Loucy (cell line): Measurements from ENCODE around the gene MGAT5B.

ENCODE experiments used
- EZH2phosphoT487 ChIP-seq: fragments of 200-600 bp; IDR thresholded peaks from 2 replicates; pipeline ENCODE4 v1.6.1; 2018; ENCODE audit warnings: antibody characterized with exemption, mild to moderate bottlenecking, moderate library complexity, borderline replicate concordance
- TF ChIP-seq, protein P1 (sequence below): fragments of 200-600 bp; sonication (generic); conservative IDR thresholded peaks from 2 replicates; pipeline ENCODE4 v1.5.1; 2014; ENCODE audit warnings: mild to moderate bottlenecking, antibody characterized with exemption, low read length

DNA sequence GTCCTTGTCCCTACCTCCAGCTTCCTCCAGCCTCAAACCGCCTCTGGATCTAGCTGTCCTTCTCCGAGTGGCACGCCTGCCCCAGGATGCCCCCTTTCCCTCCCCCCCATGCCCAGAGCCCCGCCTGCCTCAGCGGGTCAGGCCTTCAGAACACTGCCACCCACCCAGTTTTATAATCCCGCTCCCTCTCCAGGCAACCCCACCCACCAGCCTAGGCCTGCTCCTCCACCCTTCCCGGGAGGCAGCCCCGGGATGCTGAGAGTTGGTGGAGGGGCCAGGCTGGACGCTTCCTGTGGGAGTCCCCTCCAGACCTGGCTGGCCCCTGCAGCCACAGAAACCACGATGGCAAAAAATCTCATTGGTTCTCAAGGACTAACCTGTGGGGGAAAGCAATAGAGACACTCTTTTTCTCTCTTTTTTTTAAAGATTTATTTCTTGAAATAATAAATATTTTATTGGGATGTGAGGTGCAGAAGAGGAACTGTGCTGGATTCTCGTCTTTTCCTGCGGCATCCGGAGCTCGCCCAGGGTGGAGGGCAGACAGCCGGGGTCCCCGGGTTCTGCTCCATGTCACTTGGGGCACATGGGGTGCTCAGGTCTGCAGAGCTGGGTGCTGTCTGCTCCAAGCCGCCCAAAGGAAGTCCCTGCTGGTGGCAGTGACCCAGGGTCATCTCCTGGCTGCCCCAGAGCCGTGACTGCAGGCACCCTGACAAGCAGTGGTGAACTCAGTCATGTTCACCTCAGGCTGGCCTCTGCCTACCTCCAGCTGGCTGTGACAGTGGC, 81.9 kb downstream of the MGAT5B start:
- TF ChIP-seq, protein P1, sequence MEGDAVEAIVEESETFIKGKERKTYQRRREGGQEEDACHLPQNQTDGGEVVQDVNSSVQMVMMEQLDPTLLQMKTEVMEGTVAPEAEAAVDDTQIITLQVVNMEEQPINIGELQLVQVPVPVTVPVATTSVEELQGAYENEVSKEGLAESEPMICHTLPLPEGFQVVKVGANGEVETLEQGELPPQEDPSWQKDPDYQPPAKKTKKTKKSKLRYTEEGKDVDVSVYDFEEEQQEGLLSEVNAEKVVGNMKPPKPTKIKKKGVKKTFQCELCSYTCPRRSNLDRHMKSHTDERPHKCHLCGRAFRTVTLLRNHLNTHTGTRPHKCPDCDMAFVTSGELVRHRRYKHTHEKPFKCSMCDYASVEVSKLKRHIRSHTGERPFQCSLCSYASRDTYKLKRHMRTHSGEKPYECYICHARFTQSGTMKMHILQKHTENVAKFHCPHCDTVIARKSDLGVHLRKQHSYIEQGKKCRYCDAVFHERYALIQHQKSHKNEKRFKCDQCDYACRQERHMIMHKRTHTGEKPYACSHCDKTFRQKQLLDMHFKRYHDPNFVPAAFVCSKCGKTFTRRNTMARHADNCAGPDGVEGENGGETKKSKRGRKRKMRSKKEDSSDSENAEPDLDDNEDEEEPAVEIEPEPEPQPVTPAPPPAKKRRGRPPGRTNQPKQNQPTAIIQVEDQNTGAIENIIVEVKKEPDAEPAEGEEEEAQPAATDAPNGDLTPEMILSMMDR, result no peak
- TF ChIP-seq EZH2phosphoT487, result no peak
